ENCODE results near the gene CDK16. TPM values are rescaled to one million over a fixed set of nuclear protein-coding genes. Genes with fewer than 3 reads are reported as not detected.

The CDK16 gene
- total and polyA plus RNA-seq, 2 of the 4 experiments (the other 2 are of a cell fraction) = 85.3 to 106 TPM

DNA sequence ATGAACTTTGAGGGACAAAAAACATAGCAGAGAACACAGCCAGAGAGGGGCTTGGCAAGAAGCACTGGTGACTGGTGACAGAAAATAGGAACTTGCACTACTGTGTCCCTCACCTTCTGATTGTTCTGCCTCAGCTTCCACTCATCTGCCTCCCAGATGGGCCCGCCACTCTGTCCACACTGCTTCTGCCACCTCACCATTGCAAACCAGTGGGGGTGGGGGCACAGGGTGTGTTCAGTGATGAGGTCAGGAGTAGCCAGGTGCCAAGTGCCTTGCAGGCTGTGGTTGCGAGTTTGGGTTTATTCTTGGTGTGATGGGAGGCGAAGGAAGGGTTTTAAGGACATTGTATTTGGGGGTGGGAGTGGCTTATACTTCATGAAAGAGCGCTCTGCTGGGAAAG is 34.0 kb upstream of the CDK16 start:
- Histone ChIP-seq H3K9me3 (ENCODE audit: control insufficient read depth, insufficient read depth, low read length) (no peaks in the 10 kb centered on the region), H3K9me1 (ENCODE audit: insufficient read depth, low read length) (no peaks in the 10 kb centered on the region), H3K14ac (replicated peaks; ENCODE audit: low read depth, low read length) (no peak overlapping the region), H2AK9ac (replicated peaks; ENCODE audit: low read depth, low read length, poor library complexity) (no peak overlapping the region), H4K8ac (ENCODE audit: low read depth in 2 of 2, low read length in 2 of 2) (no peak overlapping the region), H3K36me3 (ENCODE audit: control insufficient read depth, insufficient read depth, low read length) (peaks cover 24% of the 10 kb centered on the region), H2BK20ac (ENCODE audit: low read depth, low read length) (no peak overlapping the region), H4K91ac (ENCODE audit: insufficient read depth, low read depth, low read length) (no peak overlapping the region), H3K4me2 (ENCODE audit: low read depth, low read length) (no peak overlapping the region), H3K23ac (ENCODE audit: low read depth, low read length) (no peak overlapping the region), H4K5ac (ENCODE audit: low read depth, low read length) (no peak overlapping the region), H3K4ac (ENCODE audit: low read depth, low read length) (no peak overlapping the region), H3K27me3 (ENCODE audit: control insufficient read depth, insufficient read depth, low read length) (peaks cover 9% of the 10 kb centered on the region; the same call in 1 of the 2 replicates), H2BK15ac (ENCODE audit: low read depth, low read length) (no peak overlapping the region), H4K20me1 (ENCODE audit: insufficient read depth, low read length) (no peaks in the 10 kb centered on the region; the same call in 1 of the 2 replicates), H2BK5ac (ENCODE audit: low read depth, low read length, poor library complexity, severe bottlenecking) (no peak overlapping the region), H2AK5ac (ENCODE audit: low read depth, low read length) (no peak overlapping the region), H3K27ac (ENCODE audit: insufficient read depth, low read length) (no peak overlapping the region), H3K18ac (ENCODE audit: low read depth, low read length) (no peak overlapping the region), H2BK120ac (ENCODE audit: low read depth, low read length) (no peak overlapping the region), H3K4me1 (ENCODE audit: control insufficient read depth, insufficient read depth, low read length) (no peaks in the 10 kb centered on the region), H3K4me3 (ENCODE audit: insufficient read depth, low read depth, low read length) (no peak overlapping the region), H3K56ac (ENCODE audit: extremely low read depth, insufficient read depth, low read length) (no peak overlapping the region), H3K79me1 (ENCODE audit: low read depth in 1 of 2, low read length in 2 of 2) (peaks cover 3% of the 10 kb centered on the region in 2 experiments; a peak in 1 of 4 replicates), H3K9ac (ENCODE audit: low read depth, low read length) (no peak overlapping the region), H2AFZ (replicated peaks; ENCODE audit: low read length, poor library complexity) (no peak overlapping the region)
- in situ Hi-C loops (cut with MboI; ENCODE audit: low sequenced_read_pairs) = no loop called here
- TF ChIP-seq RCOR1 (IDR thresholded peaks at IDR 0.05; ENCODE audit: insufficient replicate concordance, low read length) = no peak
- TF ChIP-seq MXI1 (IDR thresholded peaks at IDR 0.05; ENCODE audit: borderline replicate concordance, low read depth, low read length) = no peak
- TF ChIP-seq ELK1 (IDR thresholded peaks at IDR 0.05; ENCODE audit: borderline replicate concordance, low read depth, low read length) = no peak
- TF ChIP-seq POLR2A (IDR thresholded peaks at IDR 0.05; ENCODE audit: low read depth, low read length) = no peak
- TF ChIP-seq RAD21 (IDR thresholded peaks at IDR 0.05; ENCODE audit: low read length) = no peak
- TF ChIP-seq RFX5 (IDR thresholded peaks at IDR 0.05; ENCODE audit: low read depth, low read length) = no peak
- no peak for TF ChIP-seq SMC3 (IDR thresholded peaks at IDR 0.05; ENCODE audit: low read depth, low read length)
- TF ChIP-seq CEBPB (IDR thresholded peaks at IDR 0.05; ENCODE audit: low read depth, low read length) = no peak
- TF ChIP-seq MAZ (IDR thresholded peaks at IDR 0.05; ENCODE audit: borderline replicate concordance, low read depth, low read length) = no peak
- no peak for TF ChIP-seq CHD1 (IDR thresholded peaks at IDR 0.05; ENCODE audit: low read depth, low read length)
- TF ChIP-seq MAFK (IDR thresholded peaks at IDR 0.05; ENCODE audit: low read depth, low read length) = no peak
- no peak for DNase-seq
- intact Hi-C loops (cut with micrococcal nuclease) = no loop called here
- CTCF ChIA-PET = no interaction called here
- POLR2A ChIA-PET (ENCODE audit: unreplicated experiment) = no interaction called here
- ATAC-seq (ENCODE audit: low read depth) = no peak
- no TSS peak for BruUV-seq (replicated peaks)
- WGBS, 2 experiments (ENCODE audit: extremely low coverage in 2 of 2, insufficient read length in 1 of 2) = no CpG with 5 or more reads among the region's 4 CpGs
- dilution Hi-C loops (cut with HindIII; ENCODE audit: low sequenced_read_pairs, unreplicated experiment) = no loop called here
